Upper lobe of left lung (tissue), 6 donors: ENCODE measurements around the gene SPRYD4. TPM values are rescaled to one million over a fixed set of nuclear protein-coding genes. Genes with fewer than 3 reads are reported as not detected.

Experiments used
- ATAC-seq, 2 donors: fragments of 200-7000 bp; cut with Tn5 transposase; one replicate each; pipeline ENCODE4 v1.9.1; 2022; ENCODE audit warnings: mild to moderate bottlenecking in 2 of 2, moderate library complexity in 2 of 2; ENCODE audit not compliant: low FRiP score in 2 of 2
- DNase-seq, 2 donors: peaks; one replicate each; pipeline ENCODE4 v3.0.0-alpha.2; 2019 to 2020
- H3K27ac ChIP-seq, 4 donors: fragments of 200-600 bp; sonication (generic); one replicate each; pipeline ENCODE4 v1.5.1; 2016 to 2019
- H3K27me3 ChIP-seq, 4 donors: fragments of 200-600 bp; sonication (generic); one replicate each; pipeline ENCODE4 v1.5.1; 2017 to 2019
- H3K36me3 ChIP-seq, 4 donors: fragments of 200-600 bp; sonication (generic); one replicate each; pipeline ENCODE4 v1.5.1; 2016 to 2019
- H3K4me1 ChIP-seq, 4 donors: fragments of 200-600 bp; sonication (generic); one replicate each; pipeline ENCODE4 v1.5.1; 2018 to 2019
- H3K4me3 ChIP-seq, 4 donors: fragments of 200-600 bp; sonication (generic); one replicate each; pipeline ENCODE4 v1.5.1; 2017 to 2019; ENCODE audit warnings: mild to moderate bottlenecking in 2 of 4, moderate library complexity in 1 of 4
- H3K9me3 ChIP-seq, 4 donors: fragments of 200-600 bp; sonication (generic); one replicate each; pipeline ENCODE4 v1.5.1; 2018 to 2019
- CTCF ChIP-seq, 6 experiments: fragments of 450-650 bp in 4 of 6; fragments of 200-600 bp in 2 of 6; sonication (generic) in 2 of 6; IDR thresholded peaks; one replicate each; pipeline ENCODE4 v1.5.1; 2016 to 2019; ENCODE audit warnings: antibody characterized with exemption in 6 of 6
- EP300 ChIP-seq, 4 donors: sonication (generic); formaldehyde crosslinking; IDR thresholded peaks; one replicate each; pipeline ENCODE4 v1.5.1; 2017; ENCODE audit warnings: antibody characterized with exemption in 4 of 4, control low read depth in 2 of 4
- POLR2A ChIP-seq, 4 donors: fragments of 450-650 bp; IDR thresholded peaks; one replicate each; pipeline ENCODE4 v1.5.1; 2016 to 2017; ENCODE audit warnings: antibody characterized with exemption in 4 of 4, mild to moderate bottlenecking in 2 of 4
- POLR2AphosphoS5 ChIP-seq, 2 donors: sonication (generic); formaldehyde crosslinking; IDR thresholded peaks; one replicate each; pipeline ENCODE4 v1.5.1; 2017; ENCODE audit warnings: antibody characterized with exemption in 2 of 2
- WGBS, 2 donors: methylation state at CpG; one replicate each; pipeline ENCODE4 v1.1.5; 2017 to 2018; 5-methylcytosine and 5-hydroxymethylcytosine counted together
- total RNA-seq, 6 donors: library from RNA; depleted of rRNA in 4 of 6; stranded (reverse); fragments of >200 nt in 4 of 6; gene quantifications; one replicate each; pipeline versions ENCODE4 v1.1.0 to v1.2.1, GENCODE V29; 2016 to 2021
- donor health status: DM: no; HTN: no; CAD: no; lungs with moderate emphysema.
- donor health status: DM: no; HTN: yes; CAD: no; lungs with severe emphysema.

SPRYD4 gene
- total RNA-seq, 6 donors from 2014 or later: 1.8 to 3.3 (median 3.0) TPM

- 0% methylated on average over 28 to 57 of the region's 58 CpGs for WGBS, 2 donors
- peak; percentile 91 to 97 for DNase-seq
- Histone ChIP-seq H3K27me3 (no peaks in the 10 kb centered on the region), H3K9me3 (no peaks in the 10 kb centered on the region), H3K4me3 (peak within 1 kb of the TSS; percentile 70 to 77 (median 74)), H3K27ac (peak within 1 kb of the TSS; percentile 71 to 92 (median 85)), H3K36me3 (no peaks in the 10 kb centered on the region), H3K4me1 (peaks cover 9 to 13% (median 10%) of the 10 kb centered on the region in 4 donors)
- peak in 3 of 4 donors; percentile 41 to 78 (median 74) for TF ChIP-seq POLR2A (IDR thresholded peaks at IDR 0.05)
- peak; percentile 78 to 87 for TF ChIP-seq POLR2AphosphoS5 (IDR thresholded peaks at IDR 0.05)
- peak in 3 of 6 experiments; percentile 33 to 43 (median 35) for TF ChIP-seq CTCF (IDR thresholded peaks at IDR 0.05)
- no peak for TF ChIP-seq EP300 (IDR thresholded peaks at IDR 0.05)
- peak; percentile 97 to 99 for ATAC-seq
Measured at GRCh38 chr12:56448860-56449621, 19.3 kb upstream of the SPRYD4 start, which contains the start of gene TIMELESS. Gene TIMELESS, minus strand, starts transcription at chr12:56449426. Its CDS starts 15,256 bp downstream, at chr12:56434170.

- H3K4me3 ChIP-seq: peak overlapping the region; percentile 70 to 77 (median 74)
- 28 to 29% methylated on average over 5 of the region's 5 CpGs for WGBS, 2 donors
- H3K27ac ChIP-seq: peak overlapping the region; percentile 71 to 92 (median 85)
- no peaks in the 10 kb centered on the region for H3K9me3 ChIP-seq
- no peaks in the 10 kb centered on the region for H3K27me3 ChIP-seq
- H3K36me3 ChIP-seq: no peaks in the 10 kb centered on the region
- TF ChIP-seq EP300 (IDR thresholded peaks at IDR 0.05): no peak
- no peak for TF ChIP-seq POLR2A (IDR thresholded peaks at IDR 0.05)
- no peak for TF ChIP-seq POLR2AphosphoS5 (IDR thresholded peaks at IDR 0.05)
- TF ChIP-seq CTCF (IDR thresholded peaks at IDR 0.05): no peak
- no peak for ATAC-seq
- H3K4me1 ChIP-seq: peaks cover 9 to 13% (median 10%) of the 10 kb centered on the region in 4 donors
- no peak for DNase-seq
Measured at GRCh38 chr12:56449622-56449984, 18.8 kb upstream of the SPRYD4 start.

- H3K4me1 ChIP-seq: peaks cover 9 to 13% (median 10%) of the 10 kb centered on the region in 4 donors
- DNase-seq: no peak
- no peaks in the 10 kb centered on the region for H3K36me3 ChIP-seq
- H3K27me3 ChIP-seq: no peaks in the 10 kb centered on the region
- H3K27ac ChIP-seq: no peak overlapping the region
- no peak for ATAC-seq
- no peaks in the 10 kb centered on the region for H3K9me3 ChIP-seq
- no peak overlapping the region for H3K4me3 ChIP-seq
- TF ChIP-seq POLR2AphosphoS5 (IDR thresholded peaks at IDR 0.05) (no peak), CTCF (IDR thresholded peaks at IDR 0.05) (no peak), POLR2A (IDR thresholded peaks at IDR 0.05) (no peak)
- WGBS, 2 donors: 91 to 94% methylated on average over 3 of the region's 3 CpGs
Measured at GRCh38 chr12:56450241-56450640, 18.1 kb upstream of the SPRYD4 start.

- ATAC-seq: no peak
- DNase-seq: no peak
- Histone ChIP-seq H3K4me1 (peaks cover 9 to 13% (median 10%) of the 10 kb centered on the region in 4 donors), H3K9me3 (no peaks in the 10 kb centered on the region), H3K27me3 (no peaks in the 10 kb centered on the region), H3K4me3 (no peak overlapping the region), H3K27ac (no peak overlapping the region), H3K36me3 (no peaks in the 10 kb centered on the region)
- WGBS, 2 donors: 78 to 88% methylated on average over 5 of the region's 5 CpGs
- TF ChIP-seq POLR2A (IDR thresholded peaks at IDR 0.05): no peak
- TF ChIP-seq POLR2AphosphoS5 (IDR thresholded peaks at IDR 0.05): no peak
- no peak for TF ChIP-seq CTCF (IDR thresholded peaks at IDR 0.05)
- TF ChIP-seq EP300 (IDR thresholded peaks at IDR 0.05): no peak
Measured at GRCh38 chr12:56451147-56451546, 17.2 kb upstream of the SPRYD4 start.
